Measurements from ENCODE around the gene RCOR3. TPM values are rescaled to one million over a fixed set of nuclear protein-coding genes. Genes with fewer than 3 reads are reported as not detected.

RCOR3 gene
- total RNA-seq, 2 donors from 2014 or later = 58.5 to 64.0 TPM

DNA sequence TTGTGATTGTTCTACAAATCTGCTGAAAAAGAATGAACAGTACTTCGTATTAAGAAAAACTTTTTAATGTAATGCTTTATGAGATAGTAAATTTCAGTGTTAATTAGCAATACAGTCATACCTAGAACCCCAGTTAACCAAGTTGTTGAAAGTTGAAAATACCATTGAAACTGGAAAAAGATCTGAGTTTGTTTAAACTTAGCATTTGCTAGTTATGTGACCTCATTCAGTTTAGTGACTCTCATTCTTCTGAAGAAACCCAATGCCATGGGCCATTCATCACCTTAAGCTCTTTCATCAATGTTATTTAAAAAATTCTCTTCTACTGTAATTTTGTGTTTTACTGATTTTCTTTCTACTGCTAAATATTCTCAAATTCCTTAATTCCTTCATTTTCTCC, 20.2 kb downstream of the RCOR3 start:
- no peak overlapping the region for H3K27ac Mint-ChIP-seq
- H3K27me3 Mint-ChIP-seq = no peaks in the 10 kb centered on the region
- H3K4me3 Mint-ChIP-seq = no peak overlapping the region
- H3K36me3 Mint-ChIP-seq (ENCODE audit: low read depth) = no peaks in the 10 kb centered on the region
- ATAC-seq (no peak), DNase-seq (no peak)
- H3K9me3 ChIP-seq (ENCODE audit: control insufficient read depth, low read length, poor library complexity, severe bottlenecking) = no peaks in the 10 kb centered on the region
- peaks cover 2% of the 10 kb centered on the region for H3K4me1 Mint-ChIP-seq

DNA sequence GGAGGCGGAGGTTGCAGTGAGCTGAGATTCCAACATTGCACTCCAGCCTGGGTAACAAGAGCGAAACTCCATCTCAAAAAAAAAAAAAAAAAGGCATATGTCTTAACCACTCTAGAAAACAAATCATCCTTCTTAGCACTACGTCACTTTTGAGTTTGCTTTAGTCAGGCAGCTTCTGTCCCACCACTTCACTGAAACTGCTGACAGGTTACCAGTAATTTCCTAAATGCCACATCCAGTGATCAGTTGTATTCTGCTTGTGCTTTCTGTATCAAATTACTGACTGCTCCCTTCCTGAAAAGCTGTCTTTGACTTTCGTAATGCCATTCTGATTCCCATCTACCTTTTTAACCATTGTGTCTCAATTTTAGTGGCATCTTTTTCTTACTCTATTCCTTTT, 21.7 kb downstream of the RCOR3 start:
- H3K36me3 Mint-ChIP-seq (ENCODE audit: low read depth) = peaks cover 4% of the 10 kb centered on the region
- H3K27me3 Mint-ChIP-seq = no peaks in the 10 kb centered on the region
- no peak overlapping the region for H3K27ac Mint-ChIP-seq
- peaks cover 5% of the 10 kb centered on the region for H3K4me1 Mint-ChIP-seq
- H3K9me3 ChIP-seq (ENCODE audit: control insufficient read depth, low read length, poor library complexity, severe bottlenecking) = no peaks in the 10 kb centered on the region
- no peak for DNase-seq
- no peak for ATAC-seq
- H3K4me3 Mint-ChIP-seq = no peak overlapping the region

DNA sequence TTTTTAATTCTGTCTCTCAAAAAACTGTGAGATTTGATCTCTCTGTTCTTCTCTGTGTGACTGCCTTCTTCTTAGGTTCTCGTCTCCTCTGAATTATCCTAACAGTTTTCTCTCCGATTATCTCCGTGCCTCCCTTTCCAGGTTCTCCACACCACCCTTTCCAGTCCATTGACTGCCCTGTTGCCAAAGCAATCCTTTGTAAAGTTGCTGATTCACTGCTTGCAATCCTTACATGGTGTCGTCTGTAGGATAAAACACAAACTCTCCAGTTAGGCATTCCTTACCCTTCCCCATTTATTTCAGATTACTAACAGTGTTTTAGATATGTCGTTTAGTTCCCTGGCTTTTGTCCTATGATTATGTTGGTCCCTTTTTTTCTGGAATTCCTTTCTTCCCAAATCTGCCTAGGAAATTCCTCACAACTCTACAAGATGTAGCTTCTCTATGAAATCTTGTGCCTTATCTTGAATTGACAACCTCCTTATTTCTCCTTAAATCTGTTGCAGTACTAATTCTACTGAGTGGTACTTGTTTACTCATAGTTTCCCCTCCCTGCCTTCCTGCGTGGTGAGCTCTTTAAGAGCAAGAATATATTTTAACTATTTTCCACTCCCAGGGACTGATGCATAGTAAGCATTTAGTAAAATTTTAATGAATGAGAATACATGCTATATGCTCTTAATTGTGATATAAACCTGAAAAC, 22.3 kb downstream of the RCOR3 start:
- peaks cover 6% of the 10 kb centered on the region for H3K4me1 Mint-ChIP-seq
- H3K36me3 Mint-ChIP-seq (ENCODE audit: low read depth) = peaks cover 4% of the 10 kb centered on the region
- DNase-seq (no peak), ATAC-seq (no peak)
- no peak overlapping the region for H3K27ac Mint-ChIP-seq
- no peak overlapping the region for H3K4me3 Mint-ChIP-seq
- H3K27me3 Mint-ChIP-seq = no peaks in the 10 kb centered on the region
- H3K9me3 ChIP-seq (ENCODE audit: control insufficient read depth, low read length, poor library complexity, severe bottlenecking) = no peaks in the 10 kb centered on the region

DNA sequence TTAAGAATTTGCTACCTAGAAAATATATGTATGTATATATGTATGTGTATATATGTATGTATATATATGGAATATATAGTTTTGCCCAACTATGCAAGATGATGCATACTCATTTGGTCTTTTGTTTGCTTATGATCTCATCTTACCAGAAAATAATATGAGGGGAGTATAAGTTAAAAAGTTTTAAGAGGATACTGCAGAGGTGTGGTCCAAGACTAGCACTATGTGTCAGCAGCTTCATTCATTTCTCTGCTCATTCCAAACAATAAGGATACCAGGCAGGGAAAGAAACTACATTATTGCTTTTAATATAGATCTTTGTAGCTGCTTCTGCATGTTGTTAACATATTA, 22.8 kb downstream of the RCOR3 start:
- Mint-ChIP-seq H3K4me3 (no peak overlapping the region), H3K4me1 (peaks cover 6% of the 10 kb centered on the region), H3K27me3 (no peaks in the 10 kb centered on the region), H3K27ac (no peak overlapping the region), H3K36me3 (ENCODE audit: low read depth) (peaks cover 4% of the 10 kb centered on the region)
- ATAC-seq (no peak), DNase-seq (no peak)
- no peaks in the 10 kb centered on the region for H3K9me3 ChIP-seq (ENCODE audit: control insufficient read depth, low read length, poor library complexity, severe bottlenecking)

DNA sequence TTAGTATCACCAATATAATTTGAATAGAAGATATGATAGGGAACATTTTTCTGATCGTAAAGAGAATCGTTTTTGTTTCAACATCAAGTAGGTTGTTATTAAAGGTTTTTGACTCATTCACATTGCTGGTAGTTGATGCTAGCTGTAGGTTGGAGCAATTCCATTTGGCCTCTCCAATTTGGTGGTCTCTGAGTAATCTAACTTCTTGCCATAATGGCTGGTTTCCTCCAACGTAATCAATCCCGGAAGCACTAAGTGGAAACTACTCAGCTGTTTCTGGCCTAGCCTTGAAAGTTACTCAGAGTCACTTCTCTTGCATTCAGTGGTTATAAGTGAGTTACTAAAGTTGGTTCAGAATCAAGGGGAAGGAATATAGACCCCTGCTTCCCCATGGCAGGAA, 26.0 kb downstream of the RCOR3 start:
- peaks cover 13% of the 10 kb centered on the region for H3K36me3 Mint-ChIP-seq (ENCODE audit: low read depth)
- H3K4me1 Mint-ChIP-seq = peaks cover 16% of the 10 kb centered on the region
- peak overlapping the region; percentile 14 for H3K27ac Mint-ChIP-seq
- no peak overlapping the region for H3K4me3 Mint-ChIP-seq
- DNase-seq (no peak), ATAC-seq (no peak)
- H3K9me3 ChIP-seq (ENCODE audit: control insufficient read depth, low read length, poor library complexity, severe bottlenecking) = no peaks in the 10 kb centered on the region
- no peaks in the 10 kb centered on the region for H3K27me3 Mint-ChIP-seq

- Mint-ChIP-seq H3K27me3 (no peaks in the 10 kb centered on the region), H3K36me3 (ENCODE audit: low read depth) (peaks cover 22% of the 10 kb centered on the region), H3K27ac (no peak overlapping the region), H3K4me3 (no peak overlapping the region), H3K4me1 (peaks cover 19% of the 10 kb centered on the region)
- DNase-seq (no peak), ATAC-seq (no peak)
- H3K9me3 ChIP-seq (ENCODE audit: control insufficient read depth, low read length, poor library complexity, severe bottlenecking) = no peaks in the 10 kb centered on the region
Measured at GRCh38 chr1:211287218-211287617, 28.1 kb downstream of the RCOR3 start.

DNA sequence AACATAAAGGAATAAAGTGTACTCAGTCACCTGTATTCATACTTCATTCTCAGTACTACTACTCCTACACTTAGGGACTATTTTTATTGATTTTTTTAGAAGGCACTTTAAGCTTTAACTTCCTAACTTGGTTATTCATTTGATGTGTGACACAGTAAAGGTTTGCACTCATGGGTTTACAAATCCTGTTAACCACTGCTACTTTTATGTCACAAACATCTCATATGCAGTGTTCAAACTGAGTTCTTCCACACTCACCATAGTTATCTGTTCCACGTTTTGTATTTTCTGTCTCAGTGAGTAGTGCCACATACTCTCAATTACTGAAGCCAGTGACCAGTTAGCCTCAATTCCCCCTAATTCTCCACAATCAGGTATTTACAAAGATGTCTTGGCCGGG, 33.2 kb downstream of the RCOR3 start:
- H3K36me3 Mint-ChIP-seq (ENCODE audit: low read depth) = peaks cover 21% of the 10 kb centered on the region

DNA sequence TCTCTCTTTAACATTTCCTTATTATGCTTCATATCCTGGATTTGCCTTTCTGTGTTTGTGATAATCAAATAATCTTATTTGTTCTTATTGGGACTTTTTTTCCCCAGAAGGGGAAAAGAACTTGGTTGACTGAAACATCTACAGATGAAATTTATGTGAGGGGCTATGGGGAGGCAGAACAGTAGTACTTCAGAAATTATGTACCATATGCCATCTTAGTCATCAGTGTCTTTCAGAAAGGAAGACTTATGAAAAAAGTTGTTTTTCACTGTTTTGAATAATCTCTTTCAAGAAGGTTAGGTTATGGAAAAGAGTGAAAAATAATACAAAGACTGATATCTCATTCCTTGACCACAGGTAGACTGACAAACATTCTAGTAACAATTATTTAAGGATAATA, 37.2 kb downstream of the RCOR3 start:
- peaks cover 20% of the 10 kb centered on the region for H3K36me3 Mint-ChIP-seq (ENCODE audit: low read depth)
- peaks cover 23% of the 10 kb centered on the region for H3K4me1 Mint-ChIP-seq
- no peak for DNase-seq
- H3K9me3 ChIP-seq (ENCODE audit: control insufficient read depth, low read length, poor library complexity, severe bottlenecking) = no peaks in the 10 kb centered on the region
- ATAC-seq = no peak
- no peak overlapping the region for H3K4me3 Mint-ChIP-seq
- H3K27ac Mint-ChIP-seq = no peak overlapping the region
- H3K27me3 Mint-ChIP-seq = no peaks in the 10 kb centered on the region

More for the DNA sequence above, 33.2 kb downstream of the RCOR3 start:
- Mint-ChIP-seq H3K27ac (no peak overlapping the region), H3K4me3 (no peak overlapping the region), H3K4me1 (peaks cover 17% of the 10 kb centered on the region), H3K27me3 (no peaks in the 10 kb centered on the region)
- ATAC-seq (no peak), DNase-seq (no peak)
- no peaks in the 10 kb centered on the region for H3K9me3 ChIP-seq (ENCODE audit: control insufficient read depth, low read length, poor library complexity, severe bottlenecking)

- ATAC-seq (no peak), DNase-seq (no peak)
- H3K4me1 Mint-ChIP-seq = peaks cover 18% of the 10 kb centered on the region
- H3K4me3 Mint-ChIP-seq = no peak overlapping the region
- H3K9me3 ChIP-seq (ENCODE audit: control insufficient read depth, low read length, poor library complexity, severe bottlenecking) = no peaks in the 10 kb centered on the region
- H3K27me3 Mint-ChIP-seq = no peaks in the 10 kb centered on the region
- peaks cover 11% of the 10 kb centered on the region for H3K36me3 Mint-ChIP-seq (ENCODE audit: low read depth)
- no peak overlapping the region for H3K27ac Mint-ChIP-seq
Measured at GRCh38 chr1:211305044-211305443, 45.9 kb downstream of the RCOR3 start.

DNA sequence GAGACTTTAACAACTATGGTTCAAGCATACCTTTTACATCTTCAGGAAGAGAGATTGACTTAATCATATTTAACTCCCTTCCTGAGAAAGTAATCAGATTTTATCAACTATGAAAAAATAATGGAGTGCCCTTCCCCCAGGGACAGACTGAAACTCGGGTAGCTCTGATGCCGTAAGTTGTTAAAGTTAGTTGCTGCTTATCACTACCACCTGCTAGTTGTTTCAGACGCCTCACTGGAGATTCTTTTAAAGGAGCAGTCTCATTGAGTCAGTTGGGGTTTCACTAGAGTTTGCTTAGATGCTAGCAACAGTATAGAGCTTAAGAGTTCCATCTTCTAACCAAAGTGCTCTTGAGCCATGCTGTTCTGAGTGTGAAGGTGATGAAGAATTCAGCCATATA, 50.5 kb downstream of the RCOR3 start:
- ATAC-seq (no peak), DNase-seq (no peak)
- Mint-ChIP-seq H3K36me3 (ENCODE audit: low read depth) (peaks cover 6% of the 10 kb centered on the region), H3K27me3 (no peaks in the 10 kb centered on the region), H3K4me1 (peaks cover 9% of the 10 kb centered on the region), H3K4me3 (no peak overlapping the region), H3K27ac (peak overlapping the region; percentile 16)
- no peaks in the 10 kb centered on the region for H3K9me3 ChIP-seq (ENCODE audit: control insufficient read depth, low read length, poor library complexity, severe bottlenecking)

DNA sequence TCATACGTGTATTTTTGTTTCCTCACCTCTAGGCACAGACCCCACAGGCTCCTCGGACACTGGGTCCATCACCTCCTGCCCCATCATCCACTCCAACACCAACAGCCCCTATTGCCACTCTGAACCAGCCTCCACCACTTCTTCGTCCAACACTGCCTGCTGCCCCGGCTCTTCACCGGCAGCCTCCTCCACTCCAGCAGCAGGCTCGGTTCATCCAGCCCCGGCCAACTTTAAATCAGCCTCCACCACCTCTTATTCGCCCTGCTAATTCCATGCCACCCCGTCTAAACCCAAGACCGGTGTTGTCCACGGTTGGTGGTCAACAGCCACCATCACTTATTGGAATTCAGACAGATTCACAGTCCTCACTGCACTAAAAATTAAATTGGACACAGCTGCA, 54.2 kb downstream of the RCOR3 start:
- Mint-ChIP-seq H3K4me1 (peaks cover 9% of the 10 kb centered on the region), H3K4me3 (no peak overlapping the region), H3K27me3 (no peaks in the 10 kb centered on the region), H3K36me3 (ENCODE audit: low read depth) (peaks cover 6% of the 10 kb centered on the region), H3K27ac (peak overlapping the region; percentile 79)
- no peaks in the 10 kb centered on the region for H3K9me3 ChIP-seq (ENCODE audit: control insufficient read depth, low read length, poor library complexity, severe bottlenecking)
- ATAC-seq = no peak
- DNase-seq = no peak

- Mint-ChIP-seq H3K4me1 (peaks cover 9% of the 10 kb centered on the region), H3K4me3 (no peak overlapping the region), H3K36me3 (ENCODE audit: low read depth) (no peaks in the 10 kb centered on the region), H3K27me3 (no peaks in the 10 kb centered on the region), H3K27ac (no peak overlapping the region)
- H3K9me3 ChIP-seq (ENCODE audit: control insufficient read depth, low read length, poor library complexity, severe bottlenecking) = no peaks in the 10 kb centered on the region
- ATAC-seq (no peak), DNase-seq (no peak)
Measured at GRCh38 chr1:211318576-211319280, 59.6 kb downstream of the RCOR3 start.

DNA sequence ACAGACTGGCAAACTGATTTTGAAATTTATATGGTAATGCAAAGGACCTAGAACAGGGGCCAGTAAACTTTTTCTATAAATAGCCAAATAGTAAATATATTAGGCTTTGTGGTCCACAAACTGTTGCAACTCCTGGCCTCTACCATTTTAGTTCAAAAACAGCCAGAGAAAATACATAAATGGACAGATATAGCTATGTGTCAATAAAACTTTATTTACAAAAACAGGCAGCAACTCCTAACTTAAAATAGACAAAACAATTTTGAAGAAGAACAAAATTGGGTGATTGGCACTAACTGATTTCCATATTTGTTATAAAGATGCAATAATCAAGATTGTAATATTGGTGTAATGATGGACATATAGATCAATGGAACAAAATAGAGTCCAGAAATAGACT, 60.7 kb downstream of the RCOR3 start:
- H3K9me3 ChIP-seq (ENCODE audit: control insufficient read depth, low read length, poor library complexity, severe bottlenecking) = no peaks in the 10 kb centered on the region
- Mint-ChIP-seq H3K36me3 (ENCODE audit: low read depth) (no peaks in the 10 kb centered on the region), H3K4me1 (peaks cover 11% of the 10 kb centered on the region), H3K4me3 (no peak overlapping the region), H3K27me3 (no peaks in the 10 kb centered on the region), H3K27ac (no peak overlapping the region)
- no peak for ATAC-seq
- DNase-seq = no peak

GRCh38 chr1:211320980-211321379, 61.8 kb downstream of the RCOR3 start:
- DNase-seq = no peak
- Mint-ChIP-seq H3K36me3 (ENCODE audit: low read depth) (no peaks in the 10 kb centered on the region), H3K4me3 (no peak overlapping the region), H3K4me1 (peaks cover 17% of the 10 kb centered on the region), H3K27ac (no peak overlapping the region), H3K27me3 (no peaks in the 10 kb centered on the region)
- no peak for ATAC-seq
- no peaks in the 10 kb centered on the region for H3K9me3 ChIP-seq (ENCODE audit: control insufficient read depth, low read length, poor library complexity, severe bottlenecking)
